HEK293 (cell line): ENCODE measurements around the gene DDX27.

Source experiments
- CTCF ChIP-seq: fragments of 450-650 bp; formaldehyde crosslinking; IDR thresholded peaks from 2 replicates; pipeline ENCODE4 v1.5.1; 2016; ENCODE audit warnings: missing biosample characterization, missing genetic modification characterization
- INSM2 ChIP-seq: fragments of 450-650 bp; formaldehyde crosslinking; IDR thresholded peaks from 2 replicates; pipeline ENCODE4 v1.5.1; 2016; ENCODE audit warnings: missing biosample characterization, missing genetic modification characterization
- YY1 ChIP-seq: fragments of 450-650 bp; formaldehyde crosslinking; IDR thresholded peaks from 2 replicates; pipeline ENCODE4 v1.5.1; 2018; ENCODE audit warnings: missing biosample characterization, missing genetic modification characterization
- ZFP41 ChIP-seq: fragments of 450-650 bp; formaldehyde crosslinking; IDR thresholded peaks from 2 replicates; pipeline ENCODE4 v1.5.1; 2016; ENCODE audit warnings: missing biosample characterization, missing genetic modification characterization, borderline replicate concordance
- ZNF112 ChIP-seq: fragments of 450-650 bp; formaldehyde crosslinking; IDR thresholded peaks from 2 replicates; pipeline ENCODE4 v1.5.0; 2017; ENCODE audit warnings: missing biosample characterization, missing genetic modification characterization
- ZNF274 ChIP-seq, 2 experiments: fragments of 200-500 bp in 1 of 2; fragments of 450-650 bp in 1 of 2; sonication (Bioruptor generic) in 1 of 2; formaldehyde crosslinking in 1 of 2; IDR thresholded peaks; 2 replicates each; pipeline versions ENCODE4 v1.5.1 to v1.6.1; 2014 to 2016; ENCODE audit warnings: borderline replicate concordance in 1 of 2, inconsistent platforms in 1 of 2, low read length in 1 of 2, missing biosample characterization in 1 of 2, missing genetic modification characterization in 1 of 2
- ZNF335 ChIP-seq: fragments of 450-650 bp; formaldehyde crosslinking; conservative IDR thresholded peaks from 2 replicates; pipeline ENCODE4 v1.5.1; 2016; ENCODE audit warnings: missing biosample characterization, missing genetic modification characterization
- ZNF626 ChIP-seq: fragments of 450-650 bp; sonication (Bioruptor Pico); formaldehyde crosslinking; IDR thresholded peaks from 2 replicates; pipeline ENCODE4 v1.5.1; 2018; ENCODE audit warnings: missing biosample characterization, missing genetic modification characterization, inconsistent platforms

- TF ChIP-seq CTCF (tag by site-specific recombination) (no peak), ZFP41 (tag by site-specific recombination) (no peak), ZNF112 (tag by site-specific recombination) (no peak), ZNF335 (tag by site-specific recombination) (no peak), YY1 (tag by site-specific recombination) (no peak), INSM2 (tag by site-specific recombination) (no peak), ZNF274 (IDR thresholded peaks at IDR 0.05; ENCODE audit: low read length) (no peak), ZNF274 (tag by site-specific recombination; IDR thresholded peaks at IDR 0.05; ENCODE audit: borderline replicate concordance) (no peak), ZNF626 (no peak)
Measured at GRCh38 chr20:49267327-49267726, 48.1 kb downstream of the DDX27 start.
